ENCODE data around the gene FGF6.
"Not testable (repeated sequence)": the region's sequence is repeated elsewhere in the genome, so short reads cannot be mapped to it uniquely, and the experiment has no call there.

GRCh38 chr12:4404877-4405637 lies 40.6 kb downstream of the FGF6 start:
- TF ChIP-seq GABPA (IDR thresholded peaks at IDR 0.05; ENCODE audit: low read depth, low read length); GABPA (CRISPR knock-in tag; IDR thresholded peaks at IDR 0.05; ENCODE audit: low read depth); CTCF (CRISPR knock-in tag; IDR thresholded peaks at IDR 0.05); RXRA (CRISPR knock-in tag; IDR thresholded peaks at IDR 0.05); EZH2 (conservative IDR thresholded peaks at IDR 0.05; ENCODE audit: low read depth, low read length): not testable (repeated sequence)
